Stimulated activated CD8-positive, alpha-beta memory T cell treated with anti-CD3 and anti-CD28 coated beads, Interleukin-12 subunit alpha, Interleukin-12 subunit beta, amount 100 ng/mL, for 1 hour (primary cell): ENCODE results near the gene DHRS4L2.
"Not testable (repeated sequence)": the region's sequence is repeated elsewhere in the genome, so short reads cannot be mapped to it uniquely, and the experiment has no call there.

Source experiments
- DNase-seq: peaks from one replicate; pipeline ENCODE4 v3.0.0-alpha.2; 2020; ENCODE audit warnings: low read depth

Gene DHRS4L2

DNA sequence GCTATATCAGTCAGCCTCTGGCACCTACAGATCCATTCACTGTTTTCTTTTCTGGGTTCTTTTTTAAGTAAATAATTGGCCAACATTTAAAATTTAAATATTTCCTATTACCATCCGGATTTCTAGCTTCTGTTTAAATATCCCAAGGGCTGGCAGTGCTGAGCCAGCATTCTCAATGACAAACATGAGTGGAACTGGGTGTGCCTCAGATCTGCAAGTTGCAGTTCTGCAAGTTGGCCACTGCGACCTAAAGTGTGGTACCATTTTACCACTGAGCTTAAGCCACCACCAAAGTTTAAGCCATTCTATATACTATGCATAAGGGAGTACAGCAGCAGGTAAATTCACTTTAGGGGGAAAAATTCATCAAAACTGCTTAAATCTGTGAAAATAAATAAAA is 31.2 kb downstream of the DHRS4L2 start:
- DNase-seq: not testable (repeated sequence)

DNA sequence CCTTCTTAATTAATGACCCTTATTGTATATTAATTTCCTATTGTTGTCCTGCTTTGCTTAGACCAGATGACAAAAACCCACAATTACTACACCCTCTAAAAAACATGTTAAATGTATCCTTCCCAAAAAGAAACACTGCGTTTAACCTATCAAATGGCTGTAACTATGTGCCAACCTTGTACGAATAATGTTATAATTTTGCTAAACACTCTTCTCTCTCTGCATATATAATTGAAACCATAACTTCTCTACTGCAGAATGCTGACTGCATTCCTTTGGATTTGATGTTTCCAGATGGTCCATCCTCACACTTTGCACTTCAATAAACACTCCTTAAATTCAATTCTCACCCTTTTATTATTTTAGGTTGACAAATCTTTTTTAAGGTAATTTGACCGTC is 31.8 kb downstream of the DHRS4L2 start:
- not testable (repeated sequence) for DNase-seq

DNA sequence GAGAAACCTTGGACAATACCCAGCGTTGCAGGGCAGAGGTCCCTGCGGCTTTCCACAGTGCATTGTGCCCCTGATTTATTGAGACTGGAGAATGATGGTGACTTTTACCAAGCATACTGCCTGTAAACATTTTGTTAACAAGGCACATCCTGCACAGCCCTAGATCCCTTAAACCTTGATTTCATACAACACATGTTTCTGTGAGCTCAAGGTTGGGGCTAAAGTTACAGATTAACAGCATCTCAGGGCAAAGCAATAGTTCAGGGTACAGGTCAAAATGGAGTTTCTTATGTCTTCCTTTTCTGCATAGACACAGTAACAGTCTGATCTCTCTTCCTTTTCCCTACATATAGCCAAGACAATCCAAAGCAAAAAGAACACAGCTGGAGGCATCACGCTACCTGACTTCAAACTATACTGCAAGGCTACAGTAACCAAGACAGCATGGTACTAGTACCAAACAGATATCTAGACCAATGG is 36.2 kb downstream of the DHRS4L2 start:
- not testable (repeated sequence) for DNase-seq

- not testable (repeated sequence) for DNase-seq
Observed at GRCh38 chr14:24029687-24030086, 41.0 kb downstream of the DHRS4L2 start.

DNA sequence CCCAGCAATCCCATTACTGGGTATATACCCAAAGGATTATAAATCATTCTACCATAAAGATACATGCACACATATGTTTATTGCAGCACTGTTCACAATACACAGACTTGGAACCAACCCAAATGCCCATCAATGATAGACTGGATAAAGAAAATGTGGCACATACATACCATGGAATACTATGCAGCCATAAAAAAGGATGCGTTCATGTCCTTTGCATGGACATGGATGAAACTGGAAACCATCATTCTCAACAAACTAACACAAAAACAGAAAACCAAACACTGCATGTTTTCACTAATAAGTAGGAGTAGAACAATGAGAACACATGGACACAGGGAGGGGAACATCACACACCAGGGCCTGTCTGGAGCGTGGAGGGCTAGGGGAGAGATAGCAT is 42.6 kb downstream of the DHRS4L2 start:
- not testable (repeated sequence) for DNase-seq

DNA sequence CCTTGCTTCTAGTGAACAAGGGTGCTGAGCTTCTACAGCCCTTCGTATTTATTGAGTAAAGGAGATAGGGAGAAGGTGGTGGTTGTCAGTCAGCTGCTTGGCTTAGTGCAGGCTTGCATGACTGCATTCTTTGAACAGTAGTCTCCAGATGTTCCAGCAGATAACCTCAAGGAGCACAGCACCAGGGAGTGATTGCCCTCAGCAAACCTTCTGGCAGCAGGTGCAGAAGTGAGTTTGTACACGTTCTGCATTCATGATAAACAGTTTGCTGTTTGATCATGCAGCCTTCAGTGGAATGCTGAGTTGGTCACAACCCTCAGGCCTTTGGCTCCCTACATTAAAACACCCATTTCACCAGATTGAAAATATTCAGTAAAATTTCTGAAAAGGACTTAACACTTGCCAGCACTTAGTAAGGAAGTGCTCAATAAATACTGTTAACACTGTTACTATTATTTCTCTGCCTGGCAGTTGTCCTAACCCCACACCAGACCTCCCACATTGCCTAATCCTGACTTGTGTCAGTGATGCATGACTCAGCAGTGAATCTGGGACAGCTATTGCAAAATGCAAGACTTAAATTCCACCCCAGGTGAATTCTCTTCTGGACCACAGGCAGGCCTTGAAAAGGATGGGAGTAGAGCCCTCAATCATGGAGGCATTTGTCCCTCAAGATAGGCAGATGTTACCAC is 44.1 kb downstream of the DHRS4L2 start:
- no peak for DNase-seq

GRCh38 chr14:24035769-24036168 is 47.0 kb downstream of the DHRS4L2 start:
- not testable (repeated sequence) for DNase-seq

DNA sequence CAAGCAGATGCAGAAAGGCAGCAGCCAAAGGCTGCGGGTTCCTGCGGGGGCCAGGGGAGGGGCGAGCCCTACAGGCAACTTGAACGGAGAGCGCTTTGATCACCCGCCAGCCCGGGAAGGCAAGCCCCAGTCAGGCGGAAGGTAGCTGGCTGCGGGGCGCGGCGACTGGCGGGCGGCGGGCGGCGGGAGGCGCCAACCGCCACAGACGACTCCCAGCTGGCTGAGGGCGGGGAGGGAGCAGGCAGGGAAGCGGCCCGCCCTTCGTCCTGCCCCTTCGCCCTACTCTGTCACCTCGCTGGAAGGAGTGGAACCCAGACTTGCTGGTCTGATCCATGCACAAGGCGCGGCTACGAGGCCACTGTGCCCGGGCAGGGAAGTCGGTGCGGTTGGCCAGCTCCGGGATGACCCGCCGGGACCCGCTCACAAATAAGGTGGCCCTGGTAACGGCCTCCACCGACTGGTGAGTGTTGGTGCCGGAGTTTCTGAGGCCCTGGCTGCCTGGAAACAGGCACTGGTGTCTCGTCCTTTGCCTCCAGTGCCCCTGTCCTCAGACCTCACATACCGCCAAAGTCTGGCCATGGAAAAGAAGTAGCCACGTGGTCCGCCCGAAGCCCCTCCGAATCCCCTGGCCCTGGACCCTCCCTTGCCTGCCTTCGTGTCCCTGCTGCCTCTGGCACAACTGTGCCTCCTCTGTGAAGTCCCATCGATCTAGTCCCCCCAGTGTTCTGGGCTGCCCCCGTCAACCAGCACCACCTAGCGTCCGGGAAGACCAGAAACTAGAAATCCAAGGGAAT is 47.6 kb downstream of the DHRS4L2 start:
- peak; percentile 49 for DNase-seq

GRCh38 chr14:24036963-24037657 is 48.4 kb downstream of the DHRS4L2 start:
- not testable (repeated sequence) for DNase-seq

DNA sequence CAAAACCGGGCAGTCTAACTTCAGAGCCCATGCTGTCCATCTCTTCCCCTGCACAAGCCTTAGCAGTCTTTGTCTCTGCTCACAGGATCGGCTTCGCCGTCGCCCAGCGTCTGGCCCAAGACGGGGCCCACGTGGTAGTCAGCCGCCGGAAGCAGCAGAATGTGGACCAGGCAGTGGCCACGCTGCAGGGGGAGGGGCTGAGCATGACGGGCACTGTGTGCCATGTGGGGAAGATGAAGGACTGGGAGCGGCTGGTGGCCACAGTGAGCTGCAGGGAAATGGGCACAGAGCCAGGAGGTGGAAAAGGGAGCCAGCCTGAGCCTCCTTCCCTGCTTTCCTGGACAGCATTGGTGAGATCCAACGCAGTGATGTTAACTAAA is 48.9 kb downstream of the DHRS4L2 start:
- DNase-seq: no peak

DNA sequence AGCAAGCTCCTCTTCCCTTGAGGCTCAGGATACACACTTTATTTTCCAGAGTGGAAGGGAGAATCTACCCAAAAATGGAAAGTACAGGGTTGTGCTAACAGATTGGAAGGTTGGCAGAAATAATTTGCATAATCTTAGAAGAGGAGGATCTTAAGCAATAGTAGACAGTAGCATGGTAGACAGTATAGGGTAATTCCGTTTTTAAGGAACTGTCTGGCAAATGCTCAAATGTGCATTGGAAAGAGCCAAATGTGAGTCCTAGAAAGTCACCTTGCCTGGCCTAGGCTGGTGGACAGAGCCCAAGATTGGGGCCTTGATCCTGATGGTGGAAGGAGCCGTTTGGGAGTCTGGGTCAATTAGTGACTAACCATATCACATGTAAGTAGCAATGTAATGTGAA is 50.0 kb downstream of the DHRS4L2 start:
- no peak for DNase-seq

DNA sequence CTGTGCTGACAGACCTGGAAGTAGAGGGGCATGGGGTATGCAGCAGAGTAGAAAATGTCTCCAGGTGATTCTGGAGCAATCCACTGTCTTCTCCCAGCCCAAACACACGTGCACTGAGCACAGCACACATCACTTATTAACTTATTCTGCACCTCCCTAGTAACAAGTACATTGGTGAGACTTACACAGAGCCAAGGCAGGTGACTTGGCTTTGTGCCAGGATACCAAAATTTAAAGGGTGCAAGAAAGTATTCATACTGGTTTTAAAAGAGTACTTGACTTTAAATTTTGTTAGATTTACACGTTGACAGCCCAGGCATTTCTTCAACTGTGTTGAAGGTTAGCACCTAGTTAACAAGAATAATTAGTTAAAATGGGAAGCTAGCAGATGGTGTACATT is 52.0 kb downstream of the DHRS4L2 start:
- no peak for DNase-seq

GRCh38 chr14:24042746-24043145 is 54.0 kb downstream of the DHRS4L2 start:
- no peak for DNase-seq

DNA sequence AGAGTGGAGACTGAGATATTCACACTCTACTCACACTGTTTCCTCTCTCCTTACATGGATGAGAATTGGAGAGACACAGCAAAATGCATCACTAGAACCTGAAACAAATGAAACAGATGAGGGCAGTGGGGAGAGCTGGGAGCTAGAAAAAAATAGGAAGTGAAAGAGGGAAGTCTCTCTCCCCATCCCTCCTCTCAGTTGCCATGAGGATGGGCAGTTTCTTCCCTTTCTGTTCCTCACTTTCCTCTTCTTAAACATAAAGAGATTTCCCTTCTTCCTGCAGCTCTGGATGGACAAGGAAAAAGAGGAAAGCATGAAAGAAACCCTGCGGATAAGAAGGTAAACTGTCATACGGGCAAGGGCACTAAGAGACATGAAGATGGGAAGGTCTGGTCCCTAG is 60.3 kb downstream of the DHRS4L2 start:
- DNase-seq: not testable (repeated sequence)

DNA sequence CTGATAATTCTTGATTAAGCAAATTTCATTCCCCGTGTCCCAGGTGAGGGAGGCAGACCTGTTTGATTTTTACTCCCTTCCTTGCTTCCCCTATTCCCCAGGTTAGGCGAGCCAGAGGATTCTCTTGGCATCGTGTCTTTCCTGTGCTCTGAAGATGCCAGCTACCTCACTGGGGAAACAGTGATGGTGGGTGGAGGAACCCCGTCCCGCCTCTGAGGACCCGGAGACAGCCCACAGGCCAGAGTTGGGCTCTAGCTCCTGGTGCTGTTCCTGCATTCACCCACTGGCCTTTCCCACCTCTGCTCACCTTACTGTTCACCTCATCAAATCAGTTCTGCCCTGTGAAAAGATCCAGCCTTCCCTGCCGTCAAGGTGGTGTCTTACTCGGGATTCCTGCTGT is 62.0 kb downstream of the DHRS4L2 start:
- DNase-seq: not testable (repeated sequence)

GRCh38 chr14:24051176-24051788 is 62.6 kb downstream of the DHRS4L2 start:
- no peak for DNase-seq

DNA sequence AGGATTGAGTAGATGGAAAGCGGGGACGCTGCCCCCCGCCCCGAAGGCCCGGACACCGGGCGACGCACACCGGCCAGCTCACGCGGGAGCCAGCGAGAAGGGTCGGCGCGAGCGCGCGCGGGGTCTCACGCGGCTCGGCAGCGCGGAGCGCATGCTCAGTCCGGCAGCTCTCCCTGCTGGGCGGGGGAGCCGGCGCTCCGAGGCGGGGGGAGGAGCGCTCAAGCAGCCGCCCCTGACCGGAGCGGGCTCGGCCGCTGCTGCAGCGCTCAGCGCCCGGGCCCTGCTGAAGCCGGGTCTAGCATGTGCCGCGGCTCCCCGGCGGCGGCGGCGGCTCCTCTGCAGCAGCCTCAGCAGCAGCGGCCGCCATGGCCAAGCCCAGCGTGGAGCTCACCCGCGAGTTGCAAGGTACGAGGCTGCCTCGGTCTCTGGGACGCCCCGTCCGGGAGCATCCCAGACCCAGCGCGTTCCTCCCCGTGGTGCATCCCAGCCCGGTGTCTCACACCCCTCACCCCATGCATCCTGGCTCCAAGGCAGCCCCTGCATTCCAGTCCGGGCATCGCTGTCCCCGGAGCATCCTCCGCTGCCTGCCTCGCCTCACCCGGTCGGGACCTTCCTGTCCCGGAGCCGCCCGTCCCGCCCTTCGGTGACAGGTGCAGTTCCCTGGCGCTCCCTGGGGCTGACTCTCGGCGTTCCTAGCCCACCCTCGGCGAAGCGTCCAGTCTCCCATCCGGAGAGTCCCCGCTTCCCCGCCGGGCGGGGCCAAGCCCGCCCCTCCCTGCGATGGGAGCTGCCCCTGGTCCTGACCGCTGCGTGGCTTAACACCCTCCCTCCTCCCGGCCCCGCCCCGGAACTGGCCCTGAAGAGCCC is 63.3 kb downstream of the DHRS4L2 start, which contains the start of gene CARMIL3:
Gene CARMIL3 (plus strand): TSS at position 221 of the 867 bp plus-strand sequence. CDS start 145 bp downstream, at position 366.
- peak; percentile 30 for DNase-seq

DNA sequence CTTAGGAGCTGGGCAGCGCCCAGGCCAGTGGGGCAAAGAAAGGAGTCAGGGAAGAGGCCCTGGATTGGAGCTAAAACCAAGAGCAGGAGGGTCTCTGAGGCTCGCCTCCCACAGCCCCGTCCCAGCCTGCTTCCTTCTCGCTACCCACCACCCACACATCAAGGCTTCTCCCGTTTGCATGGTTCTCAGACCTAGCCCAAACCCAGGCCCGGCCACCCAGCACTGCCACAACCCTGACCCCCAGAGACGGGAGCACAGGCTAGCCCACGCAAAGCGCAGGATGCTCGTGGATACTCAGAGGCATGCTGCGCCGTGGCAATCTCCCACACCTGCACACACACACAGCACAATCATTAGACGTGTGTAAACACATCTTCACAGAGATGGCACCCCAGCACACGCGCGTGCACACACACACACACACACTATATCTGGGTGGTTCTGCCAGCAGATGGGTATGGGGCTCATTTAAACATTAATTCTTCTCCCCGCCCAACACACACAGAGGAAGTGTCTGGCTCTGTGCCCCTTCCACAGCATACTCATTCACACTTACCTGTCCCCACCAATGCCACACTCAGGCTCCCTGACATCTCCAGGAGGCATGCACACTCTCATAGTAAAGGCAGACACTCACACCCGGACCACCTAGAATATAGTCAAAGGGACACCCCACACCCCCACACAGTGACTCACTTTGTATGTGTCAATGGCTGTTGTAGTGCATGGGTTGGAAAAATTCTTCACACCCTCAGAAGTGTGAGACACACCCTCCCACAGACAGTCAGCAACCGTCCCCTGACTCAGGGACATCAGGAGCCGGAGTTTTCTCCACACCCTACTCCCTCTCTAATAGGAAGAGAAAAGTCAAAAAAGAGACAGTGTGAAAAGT is 64.2 kb downstream of the DHRS4L2 start:
- peak; percentile 17 for DNase-seq

GRCh38 chr14:24053548-24054323 is 65.0 kb downstream of the DHRS4L2 start:
- no peak for DNase-seq
